GM21526 (cell line): Measurements from ENCODE around the gene SEPTIN1.

ENCODE experiments used
- ATAC-seq: cut with Tn5 transposase; IDR thresholded peaks from one replicate; pipeline ENCODE4 v1.9.1; 2021; ENCODE audit warnings: moderate library complexity; ENCODE audit not compliant: unreplicated experiment, low FRiP score

SEPTIN1 gene, protein sequence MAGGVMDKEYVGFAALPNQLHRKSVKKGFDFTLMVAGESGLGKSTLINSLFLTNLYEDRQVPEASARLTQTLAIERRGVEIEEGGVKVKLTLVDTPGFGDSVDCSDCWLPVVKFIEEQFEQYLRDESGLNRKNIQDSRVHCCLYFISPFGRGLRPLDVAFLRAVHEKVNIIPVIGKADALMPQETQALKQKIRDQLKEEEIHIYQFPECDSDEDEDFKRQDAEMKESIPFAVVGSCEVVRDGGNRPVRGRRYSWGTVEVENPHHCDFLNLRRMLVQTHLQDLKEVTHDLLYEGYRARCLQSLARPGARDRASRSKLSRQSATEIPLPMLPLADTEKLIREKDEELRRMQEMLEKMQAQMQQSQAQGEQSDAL

DNA sequence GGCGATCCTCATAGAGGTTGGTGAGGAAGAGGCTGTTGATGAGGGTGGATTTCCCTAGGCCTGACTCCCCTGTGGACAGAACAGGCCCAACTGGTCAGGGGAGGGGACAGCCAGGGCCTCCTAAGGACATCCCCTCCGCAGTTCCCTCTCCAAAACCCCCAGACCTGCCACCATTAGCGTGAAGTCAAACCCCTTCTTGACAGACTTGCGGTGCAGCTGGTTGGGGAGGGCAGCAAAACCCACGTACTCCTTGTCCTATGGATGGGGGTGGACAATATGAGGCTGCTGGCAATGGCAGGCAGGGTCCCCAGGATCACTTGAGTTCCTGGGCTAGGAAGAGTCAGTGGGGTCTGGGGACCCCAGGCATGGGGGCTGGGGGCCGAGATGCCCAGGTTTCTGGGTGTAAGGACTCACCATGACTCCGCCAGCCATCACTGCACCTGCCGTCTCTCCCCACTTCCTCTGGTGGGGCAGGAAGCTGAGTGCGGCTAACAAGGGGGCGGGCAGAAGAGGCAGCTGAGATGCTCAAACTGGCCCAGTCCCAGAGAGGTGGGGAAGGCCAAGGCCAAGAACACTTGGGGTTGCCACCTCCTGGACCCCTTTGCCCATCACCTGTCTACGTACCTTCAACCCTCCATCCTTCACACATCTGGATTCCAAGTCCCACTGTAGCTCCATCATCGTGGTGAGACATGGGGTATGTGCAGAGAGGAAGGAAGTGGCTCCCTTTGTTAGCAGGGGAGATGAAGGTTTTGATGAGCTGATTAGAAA is at the start of gene SEPTIN1:
SEPTIN1 (minus strand) TSS at position 451 of the 771 bp plus-strand sequence; CDS start at position 432, 19 bp downstream.
- ATAC-seq = no peak

DNA sequence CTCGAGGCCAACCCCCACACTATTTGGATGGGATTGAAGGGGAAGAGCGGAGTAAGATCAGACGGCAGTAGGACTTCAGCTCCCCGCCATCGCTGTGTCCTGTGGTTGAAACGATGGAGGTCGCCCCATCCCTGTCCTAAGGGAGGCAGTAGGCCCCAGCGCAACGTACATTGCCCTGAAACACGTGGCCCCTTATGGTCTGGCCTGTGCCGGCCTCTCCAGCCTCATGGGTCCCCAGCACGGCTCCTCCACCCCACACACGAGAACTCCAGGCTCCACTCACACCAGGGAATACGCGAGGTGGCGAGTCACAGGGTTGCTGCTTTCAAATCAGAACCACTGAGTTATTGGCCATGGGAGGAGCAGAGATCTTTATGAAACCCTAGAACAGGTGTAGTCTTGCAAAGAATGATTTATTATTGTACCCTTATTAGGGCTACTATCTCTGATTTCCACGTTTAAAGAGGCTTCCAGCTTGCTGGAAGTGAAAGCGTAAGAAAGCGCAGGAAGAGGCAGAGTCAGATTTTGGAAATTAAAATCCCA is 48.1 kb upstream of the SEPTIN1 start:
- no peak for ATAC-seq

DNA sequence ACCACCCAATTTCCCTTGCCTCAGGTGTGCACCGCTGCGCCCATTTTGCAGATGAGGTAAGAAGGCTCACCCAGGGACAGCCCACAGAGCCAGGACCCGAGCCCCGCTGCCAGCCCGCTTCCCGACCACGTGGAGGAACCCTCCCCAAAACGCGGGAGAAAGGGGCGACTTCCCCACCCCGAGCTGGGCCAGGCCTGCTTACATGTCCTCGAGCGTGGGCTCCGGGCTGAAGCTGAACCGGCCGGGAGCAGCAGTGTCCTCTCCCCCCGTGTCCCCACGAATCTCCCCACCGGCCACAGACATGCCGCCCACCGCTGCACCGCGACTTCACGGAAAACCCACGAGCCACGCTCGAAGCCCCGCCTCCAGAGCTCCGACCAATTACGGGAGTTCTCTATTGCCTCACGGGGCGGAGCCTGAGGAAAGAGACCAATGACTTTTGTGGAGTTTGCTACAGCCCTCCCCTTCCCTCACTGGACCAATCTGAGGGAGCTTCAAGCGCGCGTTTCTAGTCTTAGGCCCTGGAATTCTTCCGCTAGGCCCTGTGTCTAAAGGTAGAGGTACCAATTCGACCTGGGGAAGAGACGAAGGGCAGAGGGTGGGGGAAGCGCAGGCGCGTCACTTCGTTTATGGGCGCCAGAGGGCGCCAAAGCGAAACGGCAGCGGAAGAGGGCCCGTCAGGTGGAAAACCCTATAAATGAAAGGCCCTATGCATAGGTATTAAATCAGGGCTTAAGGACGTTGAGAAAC is 47.5 kb upstream of the SEPTIN1 start, which contains the start of gene DCTPP1:
DCTPP1 (minus strand) TSS at position 353 of the 750 bp plus-strand sequence; CDS start at position 303, 50 bp downstream.
- ATAC-seq = peak; percentile 85

DNA sequence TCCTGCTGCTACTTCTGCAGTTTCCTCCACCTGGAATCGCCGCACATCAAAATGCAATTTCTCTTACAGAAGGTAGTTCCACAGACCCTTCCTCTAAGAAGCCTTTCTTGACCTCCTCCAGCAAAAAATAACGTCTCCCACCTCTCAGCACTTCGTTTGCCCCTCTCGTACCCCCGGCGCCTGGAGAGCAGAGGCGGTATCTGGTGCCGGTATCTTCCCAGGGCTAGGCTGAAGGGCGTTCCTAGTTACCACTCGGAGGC is 47.0 kb upstream of the SEPTIN1 start:
- no peak for ATAC-seq

DNA sequence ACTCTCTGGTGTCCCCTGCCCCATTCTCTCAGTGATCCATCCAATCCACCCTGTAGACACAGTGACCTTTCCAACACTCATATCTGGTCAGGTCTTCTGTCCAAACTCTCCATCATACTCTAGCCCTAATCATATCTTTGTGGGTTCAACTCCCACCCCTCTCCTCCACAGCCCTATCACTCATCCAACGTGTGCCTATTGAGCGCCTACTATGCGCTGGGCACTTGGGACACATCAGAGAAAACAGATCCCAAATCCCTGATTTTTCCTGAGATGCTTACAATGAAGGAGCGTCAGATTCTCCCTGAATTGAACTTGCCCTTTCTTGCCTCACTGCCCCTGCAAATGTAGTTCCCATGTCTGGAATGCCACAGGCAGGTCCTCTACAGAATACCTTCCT is 45.7 kb upstream of the SEPTIN1 start:
- no peak for ATAC-seq

DNA sequence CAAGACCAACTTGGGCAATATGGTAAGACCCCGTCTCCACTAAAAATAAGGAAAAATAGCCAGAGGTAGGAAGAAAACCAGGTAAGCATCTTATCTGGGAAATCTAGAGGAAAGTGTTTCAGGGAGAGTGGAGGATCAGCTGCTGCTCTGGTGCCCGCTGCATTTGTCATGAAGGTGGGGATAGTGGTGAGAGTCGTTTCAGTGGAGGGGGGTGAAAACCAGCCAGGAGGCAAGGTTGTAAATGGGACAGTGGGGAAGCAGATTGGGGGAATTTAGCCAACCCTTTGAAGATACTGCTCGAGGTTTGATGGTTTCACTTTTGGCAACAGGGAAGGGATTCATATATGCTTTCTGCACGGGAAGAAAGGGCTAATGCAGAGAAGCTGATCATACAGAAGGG is 38.6 kb upstream of the SEPTIN1 start:
- ATAC-seq = no peak

DNA sequence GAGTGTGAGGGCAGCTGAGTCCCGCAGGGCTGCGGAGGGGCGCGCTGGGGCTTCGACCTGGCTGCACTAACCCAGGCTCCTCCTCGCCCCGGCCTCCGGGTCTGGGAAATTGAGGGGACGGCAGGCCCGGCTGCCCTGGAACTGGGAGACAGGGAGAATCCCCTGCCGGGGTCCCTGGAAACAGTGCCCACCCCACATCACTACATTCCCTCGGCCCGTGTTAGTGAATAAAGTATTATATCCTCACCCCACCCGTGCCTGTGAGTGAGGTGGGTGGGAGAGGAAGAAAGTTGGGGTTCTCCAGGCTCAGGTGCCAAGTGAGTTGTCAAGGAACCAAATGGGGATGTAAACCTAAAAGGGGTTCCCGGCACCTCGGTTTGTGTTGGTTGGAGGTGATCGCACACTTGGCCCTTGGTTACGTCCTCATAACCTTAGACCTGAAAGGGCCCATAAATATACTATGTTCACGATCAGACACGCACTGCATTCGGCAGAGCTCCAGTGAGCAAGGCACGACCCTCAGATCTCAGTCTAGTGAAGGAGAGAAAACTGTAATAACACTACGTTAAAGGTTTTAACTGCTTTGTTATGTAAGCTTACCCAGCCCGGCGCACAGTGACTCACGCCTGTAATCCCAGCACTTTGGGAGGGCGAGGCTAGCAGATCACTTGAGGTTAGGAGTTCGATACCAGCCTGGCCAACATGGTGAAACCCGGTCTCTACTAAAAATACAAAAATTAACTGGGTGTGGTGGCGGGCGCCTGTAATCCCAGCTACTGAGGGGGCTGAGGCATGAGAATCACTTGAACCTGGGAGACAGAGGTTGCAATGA is 36.2 kb upstream of the SEPTIN1 start:
- peak; percentile 8 for ATAC-seq

DNA sequence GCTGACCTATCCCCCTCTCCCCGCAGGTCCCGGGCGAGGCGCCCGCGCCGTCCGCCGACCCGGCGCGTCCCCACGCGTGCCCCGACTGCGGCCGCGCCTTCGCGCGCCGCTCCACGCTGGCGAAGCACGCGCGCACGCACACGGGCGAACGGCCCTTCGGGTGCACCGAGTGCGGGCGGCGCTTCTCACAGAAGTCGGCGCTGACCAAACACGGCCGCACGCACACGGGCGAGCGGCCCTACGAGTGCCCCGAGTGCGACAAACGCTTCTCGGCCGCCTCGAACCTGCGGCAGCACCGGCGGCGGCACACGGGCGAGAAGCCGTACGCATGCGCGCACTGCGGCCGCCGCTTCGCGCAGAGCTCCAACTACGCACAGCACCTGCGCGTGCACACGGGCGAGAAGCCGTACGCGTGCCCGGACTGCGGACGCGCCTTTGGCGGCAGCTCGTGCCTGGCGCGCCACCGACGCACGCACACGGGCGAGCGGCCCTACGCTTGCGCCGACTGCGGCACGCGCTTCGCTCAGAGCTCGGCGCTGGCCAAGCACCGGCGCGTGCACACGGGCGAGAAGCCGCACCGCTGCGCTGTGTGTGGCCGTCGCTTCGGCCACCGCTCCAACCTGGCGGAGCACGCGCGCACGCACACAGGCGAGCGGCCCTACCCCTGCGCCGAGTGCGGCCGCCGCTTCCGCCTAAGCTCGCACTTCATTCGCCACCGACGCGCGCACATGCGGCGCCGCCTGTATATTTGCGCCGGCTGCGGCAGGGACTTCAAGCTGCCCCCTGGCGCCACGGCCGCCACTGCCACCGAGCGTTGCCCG is 35.4 kb upstream of the SEPTIN1 start:
- ATAC-seq = peak; percentile 71

DNA sequence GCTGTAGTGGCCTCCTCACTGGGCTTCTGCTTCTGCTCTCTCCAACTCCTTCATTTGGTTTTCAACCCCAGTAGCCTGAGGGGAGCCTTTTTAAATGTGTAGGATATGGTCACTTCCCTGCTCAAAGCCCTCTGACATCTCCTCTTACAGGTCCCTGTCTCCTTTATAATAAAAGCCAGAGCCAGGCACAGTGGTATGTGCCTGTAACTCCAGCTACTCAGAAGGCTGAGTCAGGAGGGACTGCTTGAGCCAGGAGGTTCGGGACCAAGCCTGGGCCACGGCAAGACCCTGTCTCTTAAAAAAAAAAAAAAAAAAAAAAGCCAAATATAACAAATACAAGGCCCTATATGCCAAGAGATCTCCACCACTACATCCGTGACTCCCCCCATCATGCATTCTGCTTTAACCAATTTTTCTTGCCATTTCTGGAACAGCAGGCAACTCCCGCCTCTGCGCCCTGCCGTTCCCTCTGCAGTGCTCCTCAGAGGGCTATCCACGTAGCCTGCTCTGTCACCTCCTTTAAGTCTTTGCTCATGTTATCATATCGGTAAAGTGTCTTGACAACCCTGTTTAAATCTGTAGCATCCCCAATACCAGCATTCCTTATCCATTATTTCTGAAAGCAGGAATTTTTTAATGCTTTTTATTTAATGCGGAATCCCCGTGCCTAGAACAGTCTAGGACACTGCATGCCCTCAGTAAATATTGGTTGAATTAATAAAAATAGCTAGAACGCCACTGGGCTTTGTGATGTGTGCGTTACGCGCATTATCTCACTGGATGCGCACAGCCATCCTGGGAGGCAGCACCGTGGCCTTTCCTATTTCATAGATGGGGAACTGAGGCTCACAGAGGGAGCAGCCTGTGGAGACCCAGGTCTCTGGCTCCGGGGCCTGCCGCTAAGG is 34.5 kb upstream of the SEPTIN1 start:
- ATAC-seq = peak; percentile 2

DNA sequence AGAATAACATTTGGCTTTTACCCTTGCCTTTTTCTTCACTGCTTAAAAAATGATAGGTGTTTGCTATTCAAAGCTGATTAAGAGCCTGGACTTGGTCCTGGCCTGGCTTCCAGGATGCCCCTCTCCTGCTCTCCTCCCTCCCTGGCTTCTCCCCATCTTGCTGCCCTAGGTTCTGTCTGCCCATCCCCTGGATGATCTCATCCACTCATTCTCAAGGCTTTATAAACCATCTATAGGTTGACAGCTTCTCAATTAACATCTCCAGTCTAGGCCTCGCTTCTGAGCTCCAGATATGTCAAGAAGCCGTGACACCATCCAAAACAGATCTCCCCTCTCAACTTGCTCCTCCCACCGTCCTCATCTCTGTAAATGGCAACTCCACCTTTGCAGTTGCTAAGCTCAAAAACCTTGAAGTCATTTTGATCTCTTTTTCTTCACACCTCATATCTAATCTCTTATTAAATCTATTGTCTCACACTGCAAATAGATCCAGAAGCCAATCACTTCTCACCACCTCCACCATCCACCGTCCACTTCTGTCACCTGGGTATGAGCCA is 33.8 kb upstream of the SEPTIN1 start:
- ATAC-seq = no peak

DNA sequence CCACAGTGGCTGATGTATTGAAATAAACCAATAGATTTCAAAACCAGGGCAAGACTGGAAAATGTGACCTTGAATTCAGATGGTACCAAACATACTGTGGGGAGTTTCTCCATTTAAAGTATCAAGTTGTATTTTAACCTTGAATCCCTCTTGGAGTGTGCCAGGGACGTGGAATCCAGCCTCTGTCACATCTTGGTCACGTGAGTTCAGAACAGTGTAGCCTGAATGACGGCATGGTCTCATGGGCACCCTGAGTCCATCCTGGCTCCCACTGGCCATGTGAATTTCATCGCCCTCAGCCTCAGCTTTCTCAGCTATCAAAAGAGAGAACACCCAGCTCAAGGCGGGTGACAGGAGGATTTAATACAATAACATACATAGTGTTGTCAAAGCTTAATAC is 31.8 kb upstream of the SEPTIN1 start:
- ATAC-seq = no peak

DNA sequence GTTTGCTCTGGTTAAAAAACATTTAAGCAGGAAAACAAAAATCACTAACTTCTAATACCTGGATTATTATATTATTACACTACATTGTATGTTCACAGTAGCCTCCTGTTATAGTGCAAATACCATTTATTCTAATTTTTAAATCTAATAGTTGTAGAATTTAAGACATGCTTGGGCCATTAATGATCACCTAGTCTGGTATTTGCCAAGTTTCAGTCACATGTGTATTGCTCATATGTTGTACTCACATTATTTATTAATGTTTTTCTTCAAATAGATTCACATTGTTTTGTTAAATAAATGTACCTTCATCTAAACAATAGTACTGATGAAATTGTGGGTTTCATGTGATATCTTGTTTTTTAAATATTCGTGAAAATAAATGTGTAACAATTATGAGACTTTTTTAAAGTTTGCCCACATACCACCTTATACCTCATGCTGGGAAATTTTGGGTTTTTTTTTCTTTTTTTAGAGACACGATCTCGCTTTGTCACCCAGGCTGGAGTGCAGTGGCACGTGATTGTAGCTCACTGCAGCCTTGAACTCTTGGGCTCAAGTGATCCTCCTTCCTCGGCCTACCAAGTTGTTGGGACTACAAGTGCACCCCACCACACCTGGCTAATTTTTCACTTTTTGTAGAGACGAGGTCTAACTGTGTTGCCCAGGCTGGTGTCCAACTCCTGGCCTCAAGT is 30.9 kb upstream of the SEPTIN1 start:
- ATAC-seq = no peak

DNA sequence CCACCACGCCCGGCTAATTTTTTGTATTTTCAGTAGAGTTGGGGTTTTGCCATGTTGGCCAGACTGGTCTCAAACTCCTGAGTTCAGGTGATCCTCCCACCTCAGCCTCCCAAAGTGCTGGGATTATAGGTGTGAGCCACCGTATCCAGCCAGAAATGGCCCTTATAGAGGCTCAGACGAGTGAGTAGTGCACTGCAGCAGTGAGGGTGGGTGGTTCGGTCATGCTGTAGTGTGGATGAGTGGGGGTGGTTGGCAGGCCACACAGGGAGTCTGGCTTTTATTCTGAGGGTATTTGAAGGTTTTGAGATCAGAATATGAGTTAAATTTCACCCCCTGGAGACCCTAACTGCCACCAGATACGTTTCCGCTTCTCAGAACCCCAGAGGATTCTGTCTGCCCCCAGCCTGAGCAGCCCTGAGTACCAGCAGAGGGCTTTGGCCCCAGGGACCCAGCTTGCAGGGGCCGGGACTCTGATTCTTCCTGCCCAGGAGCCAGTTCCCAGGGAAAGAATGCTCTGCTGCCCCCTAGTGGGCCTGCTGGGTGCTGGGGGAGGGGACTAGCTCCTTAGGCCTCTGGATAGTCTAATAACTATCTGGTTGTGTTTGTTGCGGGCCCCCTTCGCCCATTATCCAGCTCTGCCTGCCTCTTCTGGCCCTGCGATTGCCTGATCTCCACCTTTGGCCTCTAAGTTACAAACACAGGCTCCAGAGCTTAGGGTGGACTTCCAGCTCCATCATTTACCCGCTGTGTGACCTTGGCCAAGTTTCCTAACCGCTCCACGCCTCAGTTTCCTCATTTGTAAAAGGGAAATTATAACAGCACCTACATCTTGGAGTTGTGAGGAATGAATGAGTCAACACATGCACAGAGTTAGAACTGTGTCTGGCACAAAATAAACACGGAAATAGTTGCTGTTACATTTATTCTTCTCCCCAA is 27.0 kb upstream of the SEPTIN1 start:
- ATAC-seq = peak; percentile 47

DNA sequence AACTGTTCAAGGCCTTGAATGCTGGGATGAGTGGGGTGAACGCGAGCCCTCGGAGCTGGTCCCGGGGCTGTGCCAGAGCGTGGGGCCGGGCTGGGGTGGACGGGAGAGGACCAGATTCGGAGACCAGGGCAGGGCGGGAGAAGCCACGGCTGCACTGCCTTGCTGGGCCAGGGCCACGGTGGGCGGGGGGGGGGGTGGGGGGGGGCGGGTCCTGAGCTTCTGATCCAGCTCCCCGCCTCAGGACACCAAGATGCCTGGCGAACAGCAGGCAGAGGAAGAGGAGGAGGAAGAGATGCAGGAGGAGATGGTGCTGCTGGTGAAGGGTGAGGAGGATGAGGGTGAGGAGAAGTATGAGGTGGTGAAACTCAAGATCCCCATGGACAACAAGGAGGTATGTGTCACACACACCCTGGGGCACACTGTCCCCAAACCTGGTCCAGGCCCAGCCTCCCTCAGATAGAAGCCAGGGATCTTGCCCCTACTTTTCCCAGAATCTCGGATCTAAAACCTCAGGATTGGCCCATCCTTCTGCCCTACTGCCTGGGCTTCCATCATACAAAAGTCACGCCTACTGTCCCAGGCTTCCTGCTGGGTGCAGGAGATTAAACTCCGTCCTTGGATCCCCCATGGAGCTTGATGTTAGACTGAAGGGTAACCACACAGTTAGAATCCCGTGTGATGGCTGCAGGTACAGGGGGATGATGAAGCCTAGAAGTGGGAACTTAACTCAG is 25.6 kb upstream of the SEPTIN1 start:
- ATAC-seq = no peak

DNA sequence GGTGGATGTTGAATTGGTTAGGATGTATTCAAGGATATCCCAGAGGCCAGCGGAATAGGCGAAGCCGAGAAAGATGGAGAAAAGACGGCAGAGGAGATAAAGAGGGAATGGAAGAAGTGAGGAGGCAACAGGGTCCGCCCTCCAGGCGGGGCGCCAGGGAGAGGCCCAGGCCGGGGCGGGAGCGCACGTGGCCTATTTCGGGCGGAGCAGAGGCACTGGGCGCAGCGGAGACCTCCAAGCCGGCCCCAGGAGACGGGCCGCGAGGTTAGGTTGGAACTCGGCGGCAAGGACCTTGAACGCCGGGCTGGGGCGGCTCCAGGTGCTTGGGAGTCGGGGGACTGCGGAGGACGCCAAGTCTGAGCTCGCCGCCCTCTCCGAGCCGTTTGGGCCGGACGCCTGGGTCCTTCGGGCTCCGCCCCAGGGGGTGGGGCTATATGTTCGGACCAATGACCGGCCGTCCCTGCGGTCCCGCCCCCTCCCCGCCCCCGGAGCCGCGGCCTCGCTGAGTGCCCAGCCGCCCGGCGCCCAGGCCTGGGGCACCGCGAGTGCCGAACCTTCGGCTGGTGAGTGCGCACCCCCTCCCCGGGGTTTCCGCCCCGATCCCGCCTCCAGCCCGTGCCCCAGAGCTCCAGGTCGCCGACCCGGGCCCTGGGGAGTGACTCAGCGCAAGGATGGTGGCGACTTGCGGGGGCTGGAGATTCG is 24.9 kb upstream of the SEPTIN1 start, which contains the start of gene ZNF771:
ZNF771 (plus strand) TSS at position 505 of the 702 bp plus-strand sequence. CDS start 448 bp downstream, outside the sequence.
- peak; percentile 59 for ATAC-seq
